Measurements from ENCODE around the gene SUV39H1. TPM values are rescaled to one million over a fixed set of nuclear protein-coding genes. Genes with fewer than 3 reads are reported as not detected.

SUV39H1 gene
- total and polyA plus RNA-seq, 2 of the 13 experiments (the other 11 are each of a cell fraction or from before 2014, with no cell fraction given) = 5.2 to 10.1 TPM

- TF ChIP-seq HNF1A (IDR thresholded peaks at IDR 0.05; ENCODE audit: low read depth) (no peak), HNF1A (CRISPR knock-in tag; IDR thresholded peaks at IDR 0.05; ENCODE audit: borderline replicate concordance) (no peak; the same call in 1 of the 2 replicates), TP53 (CRISPR knock-in tag; conservative IDR thresholded peaks at IDR 0.05) (no peak), ELF1 (CRISPR knock-in tag; IDR thresholded peaks at IDR 0.05) (peak; percentile 78), ZNF720 (CRISPR knock-in tag; IDR thresholded peaks at IDR 0.05) (no peak), JUND (CRISPR knock-in tag; IDR thresholded peaks at IDR 0.05) (no peak), TRIM24 (CRISPR knock-in tag; IDR thresholded peaks at IDR 0.05) (no peak), ZBTB38 (CRISPR knock-in tag; IDR thresholded peaks at IDR 0.05) (no peak), ZMAT5 (CRISPR knock-in tag; IDR thresholded peaks at IDR 0.05; ENCODE audit: borderline replicate concordance, low read depth) (no peak), ZNF296 (CRISPR knock-in tag; conservative IDR thresholded peaks at IDR 0.05) (no peak), ZNF317 (CRISPR knock-in tag; IDR thresholded peaks at IDR 0.05) (no peak), RARG (CRISPR knock-in tag; IDR thresholded peaks at IDR 0.05; ENCODE audit: low read depth) (no peak), ZNF646 (CRISPR knock-in tag; IDR thresholded peaks at IDR 0.05) (peak; percentile 21; the same call in 1 of the 2 replicates), ZMYM4 (CRISPR knock-in tag; IDR thresholded peaks at IDR 0.05) (peak; percentile 66), RXRB (CRISPR knock-in tag; IDR thresholded peaks at IDR 0.05; ENCODE audit: borderline replicate concordance) (0 out of 2 replicates have a peak, but pooled peaks have one; percentile 40), PRMT3 (CRISPR knock-in tag; IDR thresholded peaks at IDR 0.05; ENCODE audit: borderline replicate concordance, low read depth) (no peak), ZNF501 (CRISPR knock-in tag; IDR thresholded peaks at IDR 0.05) (no peak), ESRRA (CRISPR knock-in tag; IDR thresholded peaks at IDR 0.05; ENCODE audit: low read depth) (no peak), JDP2 (CRISPR knock-in tag; IDR thresholded peaks at IDR 0.05; ENCODE audit: borderline replicate concordance) (no peak), KAT2B (IDR thresholded peaks at IDR 0.05; ENCODE audit: borderline replicate concordance, low read depth, low read length) (no peak)
These were observed 20.2 kb upstream of the SUV39H1 start (continued) for GRCh38 chrX:48676106-48676892.
